Small intestine (tissue), 16 donors: Measurements from ENCODE around the gene CEP162. TPM values are rescaled to one million over a fixed set of nuclear protein-coding genes. Genes with fewer than 3 reads are reported as not detected.

Source experiments
- DNase-seq, 2 donors: peaks; one replicate each; pipeline versions ENCODE4 v3.0.0 to v3.0.0-alpha.2; 2013
- FAIRE-seq: peaks from 2 replicates; lab custom pipeline; 2012; peaks lifted over from hg19 to GRCh38; lab: Jason Lieb, UNC
- H3K27ac ChIP-seq, 3 donors: one replicate each; pipeline ENCODE4 v1.5.1; 2013; ENCODE audit warnings: low read length in 2 of 3, mild to moderate bottlenecking in 2 of 3, control low read depth in 1 of 3, inconsistent platforms in 1 of 3, low read depth in 1 of 3, moderate library complexity in 1 of 3
- H3K27me3 ChIP-seq, 3 donors: one replicate each; pipeline ENCODE4 v1.6.1; 2013; ENCODE audit warnings: low read length in 3 of 3, inconsistent platforms in 1 of 3; ENCODE audit not compliant: control insufficient read depth in 3 of 3, insufficient read depth in 3 of 3
- H3K36me3 ChIP-seq, 3 donors: one replicate each; pipeline ENCODE4 v1.6.1; 2013; ENCODE audit warnings: low read length in 3 of 3, inconsistent platforms in 1 of 3, low read depth in 1 of 3, mild to moderate bottlenecking in 1 of 3, moderate library complexity in 1 of 3; ENCODE audit not compliant: control insufficient read depth in 3 of 3, insufficient read depth in 2 of 3
- H3K4me1 ChIP-seq, 3 donors: one replicate each; pipeline ENCODE4 v1.6.1; 2013; ENCODE audit warnings: low read length in 2 of 3, inconsistent platforms in 1 of 3, low read depth in 1 of 3, mild to moderate bottlenecking in 1 of 3, moderate library complexity in 1 of 3; ENCODE audit not compliant: control insufficient read depth in 3 of 3, insufficient read depth in 2 of 3
- H3K4me3 ChIP-seq, 3 donors: one replicate each; pipeline ENCODE4 v1.5.1; 2013; ENCODE audit warnings: low read length in 3 of 3, control low read depth in 1 of 3, inconsistent platforms in 1 of 3, low read depth in 1 of 3, mild to moderate bottlenecking in 1 of 3, moderate library complexity in 1 of 3
- H3K9me3 ChIP-seq, 2 donors: one replicate each; pipeline ENCODE4 v1.6.1; 2013; ENCODE audit warnings: low read depth in 1 of 2, low read length in 1 of 2; ENCODE audit not compliant: control insufficient read depth in 2 of 2, insufficient read depth in 1 of 2
- WGBS, 3 donors: extraction: QIAGEN DNeasy Blood & Tissue Kit; methylation state at CpG; one replicate each; pipeline ENCODE4 v1.1.7; 2013; 5-methylcytosine and 5-hydroxymethylcytosine counted together
- long read RNA-seq, 10 donors: transcript quantifications; one replicate each; lab custom pipeline, GENCODE V29; 2026
- polyA plus RNA-seq, 4 donors: library from polyadenylated mRNA; stranded (reverse) in 3 of 4; unstranded in 1 of 4; fragments of 200-250 nt in 3 of 4; fragments of 120-200 nt in 1 of 4; gene quantifications; one replicate each; pipeline versions ENCODE4 v1.2.1 to v1.2.3, GENCODE V29; 2013
- donor health status: healthy with polysubstance abuse.
- donor health status: control.
- donor health status: control.
- donor health status: Bipolar disorder and iron deficiency.
- donor health status: healthy.

CEP162 gene, protein sequence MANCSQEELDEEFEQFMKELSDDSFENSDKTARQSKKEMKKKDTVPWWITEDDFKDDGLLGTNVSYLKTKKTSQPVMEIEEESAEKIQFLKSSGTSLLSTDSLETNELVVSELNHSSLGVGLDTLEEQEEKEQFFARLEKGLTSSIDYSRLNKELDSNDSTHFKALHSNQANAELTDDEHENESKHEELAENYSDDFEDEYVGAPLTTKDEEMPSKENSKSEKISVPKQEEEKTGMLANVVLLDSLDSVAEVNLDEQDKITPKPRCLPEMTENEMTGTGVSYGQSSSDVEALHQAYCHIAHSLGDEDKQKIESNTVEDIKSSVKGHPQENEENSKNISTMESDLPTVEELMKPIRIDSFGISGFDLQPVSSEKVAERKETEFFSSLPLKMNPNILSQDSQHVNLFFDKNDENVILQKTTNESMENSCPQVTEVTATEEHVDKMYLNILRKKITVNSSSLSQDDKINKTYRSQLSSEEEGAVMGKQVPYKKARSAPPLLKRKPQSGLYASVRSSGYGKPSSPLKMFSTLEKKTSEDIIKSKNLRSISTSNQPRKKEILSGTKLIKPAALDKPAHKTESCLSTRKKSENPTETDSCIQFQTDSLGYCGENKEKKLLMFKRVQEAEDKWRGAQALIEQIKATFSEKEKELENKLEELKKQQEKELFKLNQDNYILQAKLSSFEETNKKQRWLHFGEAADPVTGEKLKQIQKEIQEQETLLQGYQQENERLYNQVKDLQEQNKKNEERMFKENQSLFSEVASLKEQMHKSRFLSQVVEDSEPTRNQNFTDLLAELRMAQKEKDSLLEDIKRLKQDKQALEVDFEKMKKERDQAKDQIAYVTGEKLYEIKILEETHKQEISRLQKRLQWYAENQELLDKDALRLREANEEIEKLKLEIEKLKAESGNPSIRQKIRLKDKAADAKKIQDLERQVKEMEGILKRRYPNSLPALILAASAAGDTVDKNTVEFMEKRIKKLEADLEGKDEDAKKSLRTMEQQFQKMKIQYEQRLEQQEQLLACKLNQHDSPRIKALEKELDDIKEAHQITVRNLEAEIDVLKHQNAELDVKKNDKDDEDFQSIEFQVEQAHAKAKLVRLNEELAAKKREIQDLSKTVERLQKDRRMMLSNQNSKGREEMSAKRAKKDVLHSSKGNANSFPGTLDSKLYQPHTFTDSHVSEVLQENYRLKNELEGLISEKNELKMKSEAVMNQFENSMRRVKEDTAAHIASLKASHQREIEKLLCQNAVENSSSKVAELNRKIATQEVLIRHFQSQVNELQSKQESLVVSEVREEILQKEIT (N-terminal part only)
- 10 to 100 TPM in 1 of 4 donors, 1 to 10 TPM in 3; 2.4 to 10.8 (median 3.3) TPM for polyA plus RNA-seq
- long read RNA-seq, donor 1, partial matches to known transcripts, result 0 of 3 reads
- long read RNA-seq, donor 1, other reads (novel, unspliced or antisense), result 0 of 3 reads
- long read RNA-seq, donor 2, result 0 reads
- long read RNA-seq, donor 3, result 0 reads
- long read RNA-seq, donor 4, result 0 reads
- long read RNA-seq, donor 5, result 0 reads
- long read RNA-seq, donor 6, result 0 reads
- long read RNA-seq, donor 7, partial matches to known transcripts, result 0 of 1 reads
- long read RNA-seq, donor 7, other reads (novel, unspliced or antisense), result 0 of 1 reads
- long read RNA-seq, donor 8, result 0 reads
- long read RNA-seq, donor 9, result 0 reads
- long read RNA-seq, donor 10, partial matches to known transcripts, result 11 of 12 reads
- long read RNA-seq, donor 10, other reads (novel, unspliced or antisense), result 0 of 12 reads

GRCh38 chr6:84227434-84228197, at the start of gene CEP162:
Gene CEP162 (minus strand): TSS chr6:84227643. CDS start chr6:84226393, 1,250 bp downstream.
- H3K36me3 ChIP-seq, result no peaks in the 10 kb centered on the region
- H3K9me3 ChIP-seq, result no peaks in the 10 kb centered on the region
- H3K4me1 ChIP-seq, result no peaks in the 10 kb centered on the region
- no peak for FAIRE-seq
- peaks cover 0 to 1% (median 0%) of the 10 kb centered on the region in 3 donors for H3K27me3 ChIP-seq
- DNase-seq, result peak; percentile 92 to 98
- 0 to 1% (median 0%) methylated on average over 40 of the region's 40 CpGs for whole genome bisulfite sequencing, 3 donors
- peak within 1 kb of the TSS; percentile 44 to 83 (median 82) for H3K27ac ChIP-seq
- peak within 1 kb of the TSS; percentile 53 to 89 (median 63) for H3K4me3 ChIP-seq

DNA sequence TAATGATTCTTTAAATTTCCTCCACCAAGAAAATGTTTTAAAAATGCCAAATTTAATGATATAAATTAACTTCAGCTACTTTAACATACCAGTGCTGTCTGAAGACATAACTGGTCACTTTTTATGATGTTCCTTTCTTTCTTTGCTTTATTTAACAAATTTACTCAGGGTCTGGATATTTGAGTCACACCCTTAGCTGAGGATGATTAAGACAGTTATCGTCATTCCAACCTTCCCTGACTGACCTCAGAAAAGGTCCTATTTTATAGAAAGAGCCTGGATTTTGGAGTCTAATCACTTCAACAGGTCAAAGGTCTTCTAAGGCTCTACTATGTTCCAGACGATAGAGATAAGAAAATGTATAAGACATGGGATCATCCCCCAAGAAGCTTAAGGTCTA, 47.4 kb upstream of the CEP162 start:
- Histone ChIP-seq H3K4me3 (no peak overlapping the region), H3K27me3 (no peaks in the 10 kb centered on the region), H3K36me3 (no peaks in the 10 kb centered on the region), H3K4me1 (peaks cover 0 to 15% (median 0%) of the 10 kb centered on the region in 3 donors), H3K27ac (no peak overlapping the region), H3K9me3 (no peaks in the 10 kb centered on the region)
- WGBS, 3 donors, result 48 to 68% (median 61%) methylated on average over 2 of the region's 2 CpGs
- DNase-seq (no peak), FAIRE-seq (no peak)

DNA sequence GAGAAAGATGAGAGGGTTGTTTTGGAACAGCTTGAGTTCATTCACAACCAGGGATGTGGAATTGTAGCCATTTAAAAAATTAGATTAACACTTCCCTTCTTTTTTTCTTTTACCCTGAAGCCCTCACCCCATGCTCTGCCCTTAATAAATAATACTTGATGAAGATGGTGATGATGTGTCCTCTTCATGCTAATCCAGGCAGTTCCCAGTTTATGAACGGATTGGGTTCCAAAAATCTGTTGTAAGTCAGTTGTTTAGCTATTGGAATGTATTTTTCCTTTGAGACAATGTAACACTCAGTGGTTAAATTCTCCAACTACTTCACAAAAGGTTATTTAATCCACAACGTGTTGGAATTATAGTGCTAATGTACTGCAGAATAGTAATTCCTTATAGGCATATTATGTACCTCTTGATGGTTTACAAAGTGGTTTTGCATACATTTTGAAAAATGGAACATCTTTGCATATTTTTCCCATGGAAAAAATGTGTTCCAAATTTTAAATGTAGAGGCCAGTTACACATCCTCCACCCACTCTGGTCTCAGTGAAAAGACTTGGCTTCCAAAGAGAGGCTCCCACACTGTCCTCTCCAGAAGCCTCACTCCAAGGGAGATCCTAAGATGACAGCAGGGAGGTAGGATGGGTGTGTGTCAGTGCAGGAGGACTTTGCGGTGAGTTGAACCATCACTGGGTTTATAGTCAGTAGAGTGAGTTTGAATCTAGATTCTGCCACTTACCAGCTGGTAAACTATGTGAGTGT, 45.8 kb upstream of the CEP162 start:
- DNase-seq (no peak), FAIRE-seq (no peak)
- Histone ChIP-seq H3K27ac (no peak overlapping the region), H3K9me3 (no peaks in the 10 kb centered on the region), H3K27me3 (no peaks in the 10 kb centered on the region), H3K4me1 (peaks cover 0 to 15% (median 0%) of the 10 kb centered on the region in 3 donors), H3K36me3 (no peaks in the 10 kb centered on the region), H3K4me3 (no peak overlapping the region)
- 71 to 92% (median 78%) methylated on average over 3 of the region's 3 CpGs for WGBS, 3 donors

- WGBS, 3 donors, result 85 to 88% (median 88%) methylated on average over 1 of the region's 1 CpG
Measured at GRCh38 chr6:84272298-84272697, 44.9 kb upstream of the CEP162 start.

GRCh38 chr6:84271061-84271716, 43.7 kb upstream of the CEP162 start:
- DNase-seq (no peak), FAIRE-seq (no peak)
- no peaks in the 10 kb centered on the region for H3K9me3 ChIP-seq
- no peaks in the 10 kb centered on the region for H3K36me3 ChIP-seq
- H3K4me1 ChIP-seq, result peaks cover 0 to 15% (median 0%) of the 10 kb centered on the region in 3 donors
- H3K4me3 ChIP-seq, result no peak overlapping the region
- H3K27ac ChIP-seq, result no peak overlapping the region
- no peaks in the 10 kb centered on the region for H3K27me3 ChIP-seq

More at GRCh38 chr6:84272298-84272697, 44.9 kb upstream of the CEP162 start:
- Histone ChIP-seq H3K9me3 (no peaks in the 10 kb centered on the region), H3K36me3 (no peaks in the 10 kb centered on the region), H3K27ac (no peak overlapping the region), H3K27me3 (no peaks in the 10 kb centered on the region), H3K4me3 (no peak overlapping the region), H3K4me1 (peaks cover 0 to 15% (median 0%) of the 10 kb centered on the region in 3 donors)
- no peak for FAIRE-seq
- DNase-seq, result no peak

GRCh38 chr6:84269947-84270733, 42.7 kb upstream of the CEP162 start:
- WGBS, 3 donors, result 3 to 21% (median 12%) methylated on average over 6 of the region's 6 CpGs
- no peaks in the 10 kb centered on the region for H3K9me3 ChIP-seq
- no peaks in the 10 kb centered on the region for H3K27me3 ChIP-seq
- no peaks in the 10 kb centered on the region for H3K36me3 ChIP-seq
- peak; percentile 36 to 88 for DNase-seq
- H3K4me3 ChIP-seq, result no peak overlapping the region
- no peak for FAIRE-seq
- peak overlapping the region in 1 of 3 donors; percentile 23 for H3K27ac ChIP-seq
- peaks cover 0 to 15% (median 0%) of the 10 kb centered on the region in 3 donors for H3K4me1 ChIP-seq
